ENCODE results near the gene SLC26A9. TPM values are rescaled to one million over a fixed set of nuclear protein-coding genes. Genes with fewer than 3 reads are reported as not detected.
A peak's percentile ranks its signal among the peaks of the same experiment; 100 is the strongest.

Gene SLC26A9
- total RNA-seq, 1 experiment from 2014 or later, result not detected

DNA sequence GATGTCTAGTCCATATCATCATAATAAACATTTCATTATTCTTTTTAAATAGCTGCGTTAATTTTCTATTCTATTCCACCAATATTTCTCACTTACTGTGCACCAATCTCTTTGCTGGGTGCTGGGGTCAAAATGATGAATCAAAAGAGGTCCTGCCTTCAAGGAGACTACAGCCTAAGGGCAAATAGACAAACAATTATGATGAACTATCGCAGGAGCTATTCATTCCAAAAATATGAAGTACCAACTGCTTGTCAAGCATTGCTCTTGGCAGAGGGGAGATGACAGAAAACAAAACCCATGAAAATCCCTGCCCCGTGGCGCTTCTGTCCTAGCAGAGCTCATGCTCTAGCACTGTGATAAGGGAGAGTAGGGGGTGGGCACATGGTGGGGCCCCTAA, 28.8 kb upstream of the SLC26A9 start:
- POLR2A ChIA-PET (ENCODE audit: unreplicated experiment), result no interaction called here
- TF ChIP-seq EZH2 (IDR thresholded peaks at IDR 0.05; ENCODE audit: low read length, unreplicated experiment) (no peak), EZH2phosphoT487 (IDR thresholded peaks at IDR 0.05; ENCODE audit: borderline replicate concordance, low read length) (no peak)
- TF ChIP-seq, protein P1, sequence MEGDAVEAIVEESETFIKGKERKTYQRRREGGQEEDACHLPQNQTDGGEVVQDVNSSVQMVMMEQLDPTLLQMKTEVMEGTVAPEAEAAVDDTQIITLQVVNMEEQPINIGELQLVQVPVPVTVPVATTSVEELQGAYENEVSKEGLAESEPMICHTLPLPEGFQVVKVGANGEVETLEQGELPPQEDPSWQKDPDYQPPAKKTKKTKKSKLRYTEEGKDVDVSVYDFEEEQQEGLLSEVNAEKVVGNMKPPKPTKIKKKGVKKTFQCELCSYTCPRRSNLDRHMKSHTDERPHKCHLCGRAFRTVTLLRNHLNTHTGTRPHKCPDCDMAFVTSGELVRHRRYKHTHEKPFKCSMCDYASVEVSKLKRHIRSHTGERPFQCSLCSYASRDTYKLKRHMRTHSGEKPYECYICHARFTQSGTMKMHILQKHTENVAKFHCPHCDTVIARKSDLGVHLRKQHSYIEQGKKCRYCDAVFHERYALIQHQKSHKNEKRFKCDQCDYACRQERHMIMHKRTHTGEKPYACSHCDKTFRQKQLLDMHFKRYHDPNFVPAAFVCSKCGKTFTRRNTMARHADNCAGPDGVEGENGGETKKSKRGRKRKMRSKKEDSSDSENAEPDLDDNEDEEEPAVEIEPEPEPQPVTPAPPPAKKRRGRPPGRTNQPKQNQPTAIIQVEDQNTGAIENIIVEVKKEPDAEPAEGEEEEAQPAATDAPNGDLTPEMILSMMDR (conservative IDR thresholded peaks at IDR 0.05; ENCODE audit: low read depth, low read length), result no peak
- H3K79me2 ChIP-seq (ENCODE audit: low read length), result no peaks in the 10 kb centered on the region
- no TSS peak for BruUV-seq (replicated peaks)
- H3K4me1 ChIP-seq (ENCODE audit: insufficient read depth, low read length), result peaks cover 5% of the 10 kb centered on the region; the same call in 1 of the 2 replicates
- ATAC-seq (no peak), DNase-seq (peak; percentile 24)
- no peak overlapping the region for H2AFZ ChIP-seq (ENCODE audit: low read length)
- no peak overlapping the region for H3K27ac ChIP-seq (ENCODE audit: low read length)
- H3F3A ChIP-seq (ENCODE audit: low read length, unreplicated experiment), result no peaks in the 10 kb centered on the region
- no peaks in the 10 kb centered on the region for H4K20me1 ChIP-seq (ENCODE audit: low read length)
- no peak overlapping the region for H3K4me2 ChIP-seq (ENCODE audit: low read length)
- no peaks in the 10 kb centered on the region for H3K27me3 ChIP-seq (ENCODE audit: low read length)
- intact Hi-C loops (cut with micrococcal nuclease), result no loop called here
- H3K9me2 ChIP-seq (replicated peaks; ENCODE audit: low read length), result no peaks in the 10 kb centered on the region
- H3K9me3 ChIP-seq (ENCODE audit: low read length), result no peaks in the 10 kb centered on the region
- CTCF ChIA-PET, result no interaction called here
- no peaks in the 10 kb centered on the region for H3K36me3 ChIP-seq (ENCODE audit: low read depth, low read length)
- H3K9ac ChIP-seq (ENCODE audit: low read length), result no peak overlapping the region
- H3K4me3 ChIP-seq (ENCODE audit: low read length), result no peak overlapping the region

DNA sequence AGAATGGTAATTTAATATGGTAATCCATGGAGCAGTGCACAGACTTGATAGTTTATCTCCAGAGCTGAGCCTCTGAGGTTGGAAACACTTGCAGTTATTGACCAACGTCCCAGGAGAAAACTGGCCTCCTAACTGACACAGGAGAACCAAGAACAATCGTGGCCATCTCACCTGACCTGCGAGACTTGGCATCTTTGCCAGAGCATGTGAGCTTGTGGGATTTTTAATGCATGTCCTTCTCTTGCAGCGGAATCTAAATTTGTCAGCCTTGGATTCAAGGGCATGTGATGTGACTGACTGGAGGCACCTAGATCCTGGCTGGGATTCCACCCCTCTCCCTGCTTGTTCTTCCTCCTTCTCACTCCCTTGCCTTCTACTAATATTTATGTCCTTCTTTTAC, 27.8 kb upstream of the SLC26A9 start:
- H4K20me1 ChIP-seq (ENCODE audit: low read length), result no peaks in the 10 kb centered on the region
- H3K79me2 ChIP-seq (ENCODE audit: low read length), result no peaks in the 10 kb centered on the region
- no peak overlapping the region for H3K4me3 ChIP-seq (ENCODE audit: low read length)
- peaks cover 5% of the 10 kb centered on the region; the same call in 1 of the 2 replicates for H3K4me1 ChIP-seq (ENCODE audit: insufficient read depth, low read length)
- no peak overlapping the region for H3K27ac ChIP-seq (ENCODE audit: low read length)
- no peaks in the 10 kb centered on the region for H3K36me3 ChIP-seq (ENCODE audit: low read depth, low read length)
- ATAC-seq (no peak), DNase-seq (no peak)
- ChIA-PET CTCF (no interaction called here), POLR2A (ENCODE audit: unreplicated experiment) (interaction anchor here (0.6 kb wide), 1 partner anchor 21 kb away, joined by 3 read pairs; no protein-coding TSS in a partner anchor)
- no peaks in the 10 kb centered on the region for H3K9me3 ChIP-seq (ENCODE audit: low read length)
- no TSS peak for BruUV-seq (replicated peaks)
- TF ChIP-seq, protein P1 (conservative IDR thresholded peaks at IDR 0.05; ENCODE audit: low read depth, low read length), result no peak
- TF ChIP-seq EZH2phosphoT487 (IDR thresholded peaks at IDR 0.05; ENCODE audit: borderline replicate concordance, low read length) (no peak), EZH2 (IDR thresholded peaks at IDR 0.05; ENCODE audit: low read length, unreplicated experiment) (no peak)
- intact Hi-C loops (cut with micrococcal nuclease), result no loop called here
- H3K4me2 ChIP-seq (ENCODE audit: low read length), result no peak overlapping the region
- no peaks in the 10 kb centered on the region for H3F3A ChIP-seq (ENCODE audit: low read length, unreplicated experiment)
- no peaks in the 10 kb centered on the region for H3K9me2 ChIP-seq (replicated peaks; ENCODE audit: low read length)
- H3K27me3 ChIP-seq (ENCODE audit: low read length), result no peaks in the 10 kb centered on the region
- no peak overlapping the region for H2AFZ ChIP-seq (ENCODE audit: low read length)
- no peak overlapping the region for H3K9ac ChIP-seq (ENCODE audit: low read length)

DNA sequence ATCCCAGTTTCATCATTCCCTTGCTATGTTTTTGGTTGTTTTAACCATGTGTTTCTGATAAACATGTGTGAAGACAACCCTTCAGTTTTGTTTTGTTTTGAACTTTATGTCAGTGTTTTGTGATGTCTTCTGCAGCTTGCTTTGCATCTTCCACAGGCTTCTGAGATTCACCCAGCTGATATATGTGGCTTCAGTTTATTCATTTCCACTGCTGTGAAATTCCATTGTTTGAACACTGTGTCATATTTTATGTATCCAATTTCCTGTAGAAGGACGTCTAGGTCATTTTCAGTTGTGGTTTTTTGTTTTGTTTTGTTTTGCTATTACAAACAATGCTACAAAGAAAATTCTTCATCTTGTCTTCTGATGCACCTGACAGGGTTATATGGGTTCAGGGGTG, 27.2 kb upstream of the SLC26A9 start:
- Histone ChIP-seq H4K20me1 (ENCODE audit: low read length) (no peaks in the 10 kb centered on the region), H3K79me2 (ENCODE audit: low read length) (no peaks in the 10 kb centered on the region), H3K4me3 (ENCODE audit: low read length) (no peak overlapping the region), H3K9ac (ENCODE audit: low read length) (no peak overlapping the region), H3K9me3 (ENCODE audit: low read length) (no peaks in the 10 kb centered on the region), H3F3A (ENCODE audit: low read length, unreplicated experiment) (no peaks in the 10 kb centered on the region), H2AFZ (ENCODE audit: low read length) (no peak overlapping the region), H3K27ac (ENCODE audit: low read length) (no peak overlapping the region), H3K9me2 (replicated peaks; ENCODE audit: low read length) (no peaks in the 10 kb centered on the region), H3K4me2 (ENCODE audit: low read length) (no peak overlapping the region), H3K27me3 (ENCODE audit: low read length) (no peaks in the 10 kb centered on the region), H3K36me3 (ENCODE audit: low read depth, low read length) (no peaks in the 10 kb centered on the region), H3K4me1 (ENCODE audit: insufficient read depth, low read length) (peaks cover 5% of the 10 kb centered on the region; the same call in 1 of the 2 replicates)
- ATAC-seq (no peak), DNase-seq (peak; percentile 38)
- BruUV-seq (replicated peaks), result no TSS peak
- ChIA-PET CTCF (interaction anchor here (0.6 kb wide), 1 partner anchor 193 kb away, joined by 3 read pairs; no protein-coding TSS in a partner anchor), POLR2A (ENCODE audit: unreplicated experiment) (no interaction called here)
- intact Hi-C loops (cut with micrococcal nuclease), result no loop called here
- TF ChIP-seq EZH2phosphoT487 (IDR thresholded peaks at IDR 0.05; ENCODE audit: borderline replicate concordance, low read length) (no peak), EZH2 (IDR thresholded peaks at IDR 0.05; ENCODE audit: low read length, unreplicated experiment) (no peak)
- TF ChIP-seq, protein P1 (conservative IDR thresholded peaks at IDR 0.05; ENCODE audit: low read depth, low read length), result no peak
